ENCODE measurements around the gene RPP40.
"Not testable (repeated sequence)": the region's sequence is repeated elsewhere in the genome, so short reads cannot be mapped to it uniquely, and the experiment has no call there.

RPP40 gene

DNA sequence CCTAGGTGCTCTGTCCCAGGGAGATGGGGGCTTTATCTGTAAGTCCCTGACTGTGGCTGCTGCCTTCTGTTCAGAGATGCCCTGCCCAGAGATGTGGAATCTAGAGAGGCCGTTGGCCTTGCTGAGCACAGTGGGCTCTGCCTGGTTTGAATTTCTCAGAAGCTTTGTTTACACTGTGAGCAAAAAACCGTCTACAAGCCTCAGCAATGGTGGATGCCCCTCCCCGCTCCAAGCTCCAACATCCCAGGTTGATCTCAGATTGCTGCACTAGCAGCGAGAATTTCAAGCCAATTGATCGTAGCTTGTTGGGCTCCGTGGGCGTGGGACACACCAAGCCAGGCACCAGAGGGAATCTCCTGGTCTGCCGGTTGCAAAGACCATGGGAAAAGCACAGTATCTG, 16.3 kb upstream of the RPP40 start:
- in situ Hi-C loops (cut with MboI; ENCODE audit: low sequenced_read_pairs), result no loop called here

DNA sequence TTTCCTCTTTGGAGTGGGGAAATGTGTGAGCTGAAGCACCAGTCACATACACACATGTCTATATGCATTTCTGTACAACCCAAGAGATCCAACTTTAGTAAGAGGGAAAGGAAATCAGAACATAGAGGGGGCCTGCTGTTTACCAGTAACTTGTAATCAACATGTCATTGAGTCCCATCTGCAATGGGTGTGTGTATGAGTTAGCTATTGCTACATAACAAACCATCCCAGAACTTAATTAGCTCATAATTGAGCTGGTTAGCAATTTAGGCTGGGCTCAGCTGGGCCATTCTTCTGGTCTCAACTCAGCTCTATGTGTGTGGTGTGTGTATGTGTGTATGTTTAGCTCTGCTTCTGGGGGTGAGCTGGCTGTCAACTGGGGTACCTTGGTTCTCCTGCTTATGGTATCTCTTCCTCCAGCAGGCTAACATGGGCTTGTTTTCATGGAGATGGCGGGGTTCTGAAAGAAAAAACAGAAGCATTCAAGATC, 10.3 kb upstream of the RPP40 start:
- in situ Hi-C loops (cut with MboI; ENCODE audit: low sequenced_read_pairs), result no loop called here

DNA sequence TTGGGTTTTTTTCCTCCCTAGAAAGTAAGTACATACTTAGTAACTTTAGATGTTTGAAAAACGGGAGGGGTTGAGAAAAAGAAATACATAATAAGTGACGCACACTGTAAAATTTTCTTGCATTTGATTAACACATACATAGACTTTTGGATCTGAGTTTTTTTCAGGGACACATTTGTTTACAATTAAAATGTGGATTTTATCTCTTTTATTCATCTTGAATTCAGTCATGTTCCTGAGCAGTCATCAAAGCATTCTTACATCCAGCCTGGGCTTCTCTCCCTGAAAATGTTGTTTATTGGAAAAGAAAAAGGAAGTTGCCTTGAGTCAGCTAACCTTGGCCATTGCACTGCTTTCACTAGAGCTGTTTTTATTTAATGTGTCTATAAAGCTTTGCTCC, 8.7 kb upstream of the RPP40 start:
- in situ Hi-C loops (cut with MboI; ENCODE audit: low sequenced_read_pairs), result no loop called here

DNA sequence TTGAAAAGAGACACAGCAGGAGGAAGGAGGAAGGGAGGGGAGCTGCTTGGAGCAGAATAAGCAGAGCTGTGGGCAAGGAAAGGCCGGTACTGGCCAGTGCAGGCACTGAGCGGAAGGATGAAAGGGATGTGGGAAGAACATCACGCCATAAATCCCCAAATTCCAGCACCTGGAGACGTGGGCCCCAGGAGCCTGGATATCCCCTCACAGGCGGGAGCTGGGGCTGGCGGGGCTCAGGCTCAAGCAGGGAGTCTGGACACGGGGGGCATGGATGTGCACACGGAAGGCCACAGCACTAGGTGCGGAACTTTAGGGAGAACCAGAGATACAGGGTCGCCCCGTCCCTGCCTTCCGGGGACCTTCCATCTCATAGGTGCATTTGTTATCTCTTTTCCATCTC, 7.5 kb upstream of the RPP40 start:
- in situ Hi-C loops (cut with MboI; ENCODE audit: low sequenced_read_pairs), result no loop called here

DNA sequence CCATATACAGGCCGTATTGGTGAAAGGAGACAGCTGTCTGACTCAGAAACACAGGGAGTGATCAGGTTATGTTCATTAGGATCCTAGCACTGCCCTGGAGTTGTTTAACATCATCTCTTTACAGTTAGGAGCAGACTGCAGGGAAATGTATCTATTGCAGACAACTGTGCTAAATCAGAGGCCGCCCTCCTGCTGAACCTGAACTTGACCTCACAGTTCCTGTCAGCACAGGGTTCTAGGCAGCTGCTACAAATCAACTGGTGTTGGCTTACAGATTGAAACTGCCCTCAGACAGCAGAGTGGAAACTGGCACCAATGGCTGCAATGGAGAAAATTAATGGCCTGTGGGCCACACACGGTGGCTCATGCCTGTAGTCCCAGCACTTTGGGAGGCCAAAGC, 3.7 kb upstream of the RPP40 start:
- in situ Hi-C loops (cut with MboI; ENCODE audit: low sequenced_read_pairs), result no loop called here

DNA sequence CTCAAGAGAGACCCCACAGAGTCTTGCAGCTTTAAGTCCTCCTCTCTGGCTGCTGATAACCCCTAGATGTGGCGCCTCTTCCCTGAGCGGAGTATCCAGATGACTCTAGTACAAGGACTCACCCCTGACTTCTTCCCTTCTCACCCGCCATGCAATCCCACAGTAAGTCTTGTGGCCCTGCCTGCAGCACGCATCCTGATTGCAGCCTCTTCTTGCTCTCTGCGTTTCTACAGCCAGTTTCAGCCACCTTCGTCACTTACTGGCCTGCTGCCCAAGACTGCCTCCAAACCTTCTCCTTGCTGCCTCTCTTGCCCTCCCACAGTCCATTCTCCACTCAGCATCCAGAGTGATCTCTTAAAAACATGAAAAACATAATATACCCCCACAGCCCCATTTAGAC, 2.4 kb upstream of the RPP40 start:
- in situ Hi-C loops (cut with MboI; ENCODE audit: low sequenced_read_pairs), result no loop called here

DNA sequence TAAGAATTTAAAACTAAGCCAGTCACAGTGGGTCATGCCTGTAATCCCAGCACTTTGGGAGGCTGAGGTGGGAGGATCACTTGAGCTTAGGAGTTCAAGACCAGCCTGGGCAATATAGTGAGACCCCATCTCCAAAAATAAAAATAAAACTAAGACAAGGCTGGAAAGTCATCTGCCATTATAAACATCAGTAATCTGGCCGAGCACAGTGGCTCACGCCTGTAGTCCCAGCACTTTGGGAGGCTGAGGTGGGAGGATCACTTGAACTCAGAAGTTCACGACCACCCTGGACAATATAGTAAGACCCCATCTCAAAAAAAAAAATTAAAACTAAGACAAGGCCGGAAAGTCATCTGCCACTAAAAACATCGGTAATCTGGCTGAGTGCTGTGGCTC, 1.2 kb upstream of the RPP40 start:
- in situ Hi-C loops (cut with MboI; ENCODE audit: low sequenced_read_pairs), result not testable (repeated sequence)

DNA sequence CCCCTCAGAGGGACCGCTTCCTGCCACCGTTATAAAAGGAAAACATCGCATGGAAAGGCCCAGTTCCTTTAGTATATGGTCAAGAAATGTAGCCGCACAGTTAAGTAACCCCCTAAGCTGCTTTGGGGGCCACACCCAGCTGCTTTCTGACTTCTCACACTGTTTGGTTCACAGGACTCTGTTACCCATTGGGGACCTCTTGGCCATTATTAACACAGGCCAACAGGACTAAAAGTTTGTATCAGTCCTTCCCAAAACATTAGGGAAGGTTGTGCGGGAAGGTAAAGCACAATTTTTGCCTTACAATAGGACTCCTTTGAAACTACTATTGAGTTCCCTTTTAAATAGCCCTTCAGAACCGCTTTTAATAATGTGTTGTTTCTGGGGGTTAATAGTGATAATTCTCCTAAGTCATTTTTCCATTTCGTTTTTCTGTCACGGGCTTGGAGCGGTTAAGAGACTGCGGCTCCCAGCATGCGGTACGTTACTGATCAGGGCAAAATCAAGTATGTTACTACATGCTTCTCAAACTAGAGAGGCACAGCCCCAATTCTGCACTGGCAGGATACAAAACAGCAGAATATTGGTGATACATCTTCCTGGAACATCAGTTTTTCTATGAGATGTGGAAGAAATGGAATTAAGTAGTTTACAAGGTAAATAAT, 668 bp upstream of the RPP40 start:
- in situ Hi-C loops (cut with MboI; ENCODE audit: low sequenced_read_pairs), result no loop called here

DNA sequence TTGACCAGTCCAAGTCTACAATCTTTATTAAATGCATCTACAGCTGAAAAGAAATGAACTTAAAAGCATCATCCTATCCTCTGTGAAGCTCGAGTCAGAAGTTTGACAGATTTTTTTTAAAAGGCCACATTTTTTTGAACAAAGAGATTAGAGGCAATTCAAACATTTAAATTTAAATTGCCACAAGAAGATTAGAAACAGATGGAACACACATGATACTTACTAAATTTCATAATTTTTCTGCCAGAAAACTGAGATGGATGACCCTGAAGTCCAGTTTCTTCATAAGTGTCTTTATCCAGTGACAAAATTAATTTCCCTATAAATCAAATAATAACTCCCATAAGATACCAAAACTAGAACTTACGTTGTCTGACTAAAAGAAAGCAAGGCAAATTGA, 4.3 kb downstream of the RPP40 start:
- in situ Hi-C loops (cut with MboI; ENCODE audit: low sequenced_read_pairs), result no loop called here

DNA sequence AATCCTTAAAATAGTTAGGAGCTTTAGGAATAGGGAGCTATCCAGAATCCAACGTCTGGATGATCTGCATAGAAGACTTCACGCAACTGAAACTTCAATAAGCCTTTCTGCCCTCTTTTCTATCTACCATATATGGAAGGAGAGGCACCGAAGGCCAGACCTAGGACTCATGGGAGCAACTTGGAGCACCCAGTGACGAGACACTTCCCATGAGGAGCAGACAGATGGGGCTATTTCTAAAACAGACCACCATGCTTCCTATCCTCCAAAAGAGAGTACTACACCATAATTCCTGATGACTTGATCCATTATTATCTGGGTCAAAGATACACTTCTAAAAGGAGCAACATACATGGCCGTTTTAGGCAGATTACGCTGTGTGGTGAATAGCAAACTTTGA, 6.0 kb downstream of the RPP40 start:
- in situ Hi-C loops (cut with MboI; ENCODE audit: low sequenced_read_pairs), result no loop called here

DNA sequence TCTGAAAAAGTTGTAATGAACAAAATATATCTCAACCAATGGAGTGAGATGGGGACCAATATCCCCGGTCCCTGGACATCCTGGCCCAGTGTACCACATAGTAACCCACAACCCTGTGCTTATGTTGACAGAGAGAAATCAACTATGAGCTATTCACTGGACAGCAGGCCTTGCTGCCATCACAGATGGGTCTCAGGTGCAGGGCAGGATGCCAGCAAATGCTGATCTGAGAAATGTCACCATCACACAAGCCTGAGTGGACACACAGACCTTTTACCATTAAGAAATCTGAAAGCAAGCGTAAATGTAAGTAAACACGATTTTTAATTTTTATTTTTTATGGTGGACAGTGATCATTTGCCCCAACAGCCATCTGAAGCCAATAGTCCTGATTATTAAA, 9.1 kb downstream of the RPP40 start:
- in situ Hi-C loops (cut with MboI; ENCODE audit: low sequenced_read_pairs), result no loop called here

DNA sequence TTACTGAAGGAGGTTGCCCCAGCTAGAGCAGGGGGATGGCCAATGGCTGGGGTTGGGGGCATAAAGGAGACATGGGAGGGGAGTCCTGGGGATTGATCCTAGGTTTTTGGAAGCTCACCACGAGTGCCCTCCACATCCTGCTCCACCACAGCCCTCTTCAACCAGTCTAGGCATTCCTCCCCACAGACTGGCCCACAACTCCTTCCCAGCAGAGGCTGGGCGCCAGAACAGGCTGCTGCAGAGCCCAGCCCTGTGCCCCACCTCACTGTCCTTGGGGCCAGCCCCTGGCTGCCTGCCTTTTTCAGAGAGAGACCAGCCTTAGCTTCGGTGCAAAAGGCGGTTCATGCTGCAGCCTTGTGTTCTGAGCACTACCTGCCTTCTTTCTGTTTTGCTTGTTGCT, 16.4 kb downstream of the RPP40 start:
- in situ Hi-C loops (cut with MboI; ENCODE audit: low sequenced_read_pairs), result no loop called here

DNA sequence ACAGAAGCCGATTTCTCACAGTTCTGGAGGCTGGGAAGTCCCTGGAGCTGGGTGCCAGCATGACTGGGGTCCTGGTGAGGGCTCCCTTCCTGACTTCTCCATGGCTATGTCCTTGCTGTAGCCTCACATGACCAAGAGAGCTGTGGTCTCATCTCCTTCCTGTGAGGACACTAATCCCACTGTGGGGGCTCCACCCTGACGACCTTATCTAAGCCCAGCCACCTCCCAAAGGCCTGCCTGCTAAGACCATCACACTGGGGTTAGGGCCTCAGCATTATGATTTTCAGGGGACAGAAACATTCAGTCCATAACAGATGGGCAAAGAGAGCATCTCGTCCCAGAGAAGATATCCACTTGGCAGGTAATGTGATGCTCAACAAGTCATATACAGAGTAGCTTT, 16.8 kb downstream of the RPP40 start:
- in situ Hi-C loops (cut with MboI; ENCODE audit: low sequenced_read_pairs), result no loop called here

DNA sequence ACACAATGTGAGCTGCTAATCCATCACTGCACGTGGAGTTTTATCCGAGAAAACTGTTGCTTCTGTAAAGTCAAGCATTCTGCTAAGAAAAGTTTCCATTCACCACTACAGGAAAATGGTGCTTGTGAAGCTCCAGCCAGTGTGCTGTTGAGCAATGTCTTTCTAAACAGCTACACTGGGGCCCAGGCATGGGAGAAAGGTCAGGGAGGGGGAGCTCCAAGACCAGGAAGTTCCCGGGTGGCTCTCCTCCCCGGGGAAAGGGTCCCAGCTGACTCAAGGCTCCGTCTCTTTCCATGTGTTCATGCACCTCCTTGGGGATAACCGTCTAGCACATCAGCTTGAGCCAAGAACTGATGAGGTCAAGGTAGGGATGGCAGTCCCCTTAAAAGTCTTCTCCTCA, 20.5 kb downstream of the RPP40 start:
- in situ Hi-C loops (cut with MboI; ENCODE audit: low sequenced_read_pairs), result no loop called here

DNA sequence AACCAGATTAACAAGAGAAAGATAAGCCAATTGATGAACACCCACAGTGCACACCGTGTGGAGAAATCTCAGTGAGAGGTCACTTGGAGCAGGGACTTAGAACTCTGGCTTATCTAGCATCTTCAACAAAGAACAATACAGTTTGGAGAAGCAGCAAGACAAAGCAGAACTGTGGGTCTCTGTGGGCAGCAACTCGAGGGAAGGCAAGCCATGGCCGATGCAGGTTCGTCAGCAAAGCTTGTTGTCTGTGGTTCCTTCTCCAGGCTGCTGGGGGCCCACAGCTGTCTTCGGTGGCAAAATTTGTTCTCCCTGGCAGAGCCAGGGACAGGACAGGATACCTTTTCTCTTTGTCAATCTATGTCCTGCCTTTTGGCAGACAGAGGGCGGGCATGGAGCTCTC, 22.1 kb downstream of the RPP40 start:
- in situ Hi-C loops (cut with MboI; ENCODE audit: low sequenced_read_pairs), result no loop called here

DNA sequence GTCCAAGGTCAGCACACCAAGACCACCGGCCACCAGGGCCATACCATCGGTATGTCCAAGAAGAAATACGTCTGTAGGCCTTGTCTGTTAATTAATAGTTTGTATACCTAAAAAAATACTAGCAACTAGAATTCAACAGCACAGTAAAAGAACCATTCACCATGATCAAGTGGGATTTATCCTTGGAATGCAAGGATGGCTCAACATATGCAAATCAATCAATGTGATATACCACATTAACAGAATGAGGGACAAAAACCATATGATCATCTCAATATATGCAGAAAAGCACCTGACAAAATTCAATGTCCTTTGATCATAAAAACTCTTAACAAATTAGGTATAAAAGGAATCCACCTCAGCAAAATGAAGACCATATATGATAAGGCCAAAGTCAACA, 24.4 kb downstream of the RPP40 start:
- in situ Hi-C loops (cut with MboI; ENCODE audit: low sequenced_read_pairs), result no loop called here

DNA sequence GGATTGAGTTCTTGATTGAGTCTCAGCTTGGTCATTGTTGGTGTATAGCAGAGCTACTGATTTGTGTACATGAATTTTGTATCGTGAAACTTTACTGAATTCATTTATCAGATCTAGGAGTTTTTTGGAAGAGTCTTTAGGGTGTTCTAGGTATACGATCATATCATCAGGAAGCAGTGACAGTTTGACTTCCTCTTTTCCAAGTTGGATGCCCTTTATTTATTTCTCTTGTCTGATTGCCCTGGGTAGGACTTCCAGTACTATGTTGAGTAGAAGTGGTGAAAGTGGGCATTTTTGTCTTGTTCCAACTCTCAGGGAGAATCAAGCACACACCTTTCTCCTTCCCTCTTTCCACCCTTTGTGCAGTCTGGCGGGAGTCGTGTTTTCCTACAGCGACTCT, 26.4 kb downstream of the RPP40 start:
- in situ Hi-C loops (cut with MboI; ENCODE audit: low sequenced_read_pairs), result no loop called here

DNA sequence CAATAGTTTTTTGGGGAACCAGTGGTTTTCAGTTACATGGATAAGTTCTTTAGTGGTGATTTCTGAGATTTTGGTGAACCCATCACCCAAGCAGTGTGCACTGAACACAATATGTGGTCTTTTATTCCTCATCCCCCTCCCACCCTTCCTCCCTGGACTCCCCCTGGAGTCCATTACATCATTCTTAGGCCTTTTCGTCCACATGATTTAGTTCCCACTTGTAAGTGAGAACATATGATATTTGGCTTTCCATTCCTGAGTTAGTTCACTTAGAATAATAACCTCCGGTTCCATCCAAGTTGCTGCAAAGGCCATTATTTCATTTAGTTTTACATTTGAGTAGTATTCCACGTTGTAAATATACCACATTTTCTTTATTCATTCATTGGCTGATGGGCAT, 28.3 kb downstream of the RPP40 start:
- in situ Hi-C loops (cut with MboI; ENCODE audit: low sequenced_read_pairs), result no loop called here

DNA sequence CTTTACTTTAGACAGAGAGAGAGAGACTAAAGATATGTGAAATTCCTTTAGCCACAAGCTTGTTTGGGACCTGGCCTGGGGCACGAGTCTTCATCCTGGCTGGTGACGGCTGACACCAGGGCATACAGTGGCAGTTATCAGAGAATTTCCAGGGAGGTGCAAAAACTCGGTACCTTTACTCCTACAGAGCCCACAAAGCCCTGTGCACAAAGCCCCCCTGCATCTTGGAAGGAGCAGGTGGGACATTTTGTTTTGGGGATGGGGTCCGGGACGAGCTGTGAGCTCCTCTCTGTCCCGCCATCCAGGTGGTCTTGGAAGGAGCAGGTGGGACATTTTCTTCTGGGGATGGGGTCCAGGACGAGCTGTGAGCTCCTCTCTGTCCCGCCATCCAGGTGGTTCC, 28.9 kb downstream of the RPP40 start:
- in situ Hi-C loops (cut with MboI; ENCODE audit: low sequenced_read_pairs), result no loop called here

DNA sequence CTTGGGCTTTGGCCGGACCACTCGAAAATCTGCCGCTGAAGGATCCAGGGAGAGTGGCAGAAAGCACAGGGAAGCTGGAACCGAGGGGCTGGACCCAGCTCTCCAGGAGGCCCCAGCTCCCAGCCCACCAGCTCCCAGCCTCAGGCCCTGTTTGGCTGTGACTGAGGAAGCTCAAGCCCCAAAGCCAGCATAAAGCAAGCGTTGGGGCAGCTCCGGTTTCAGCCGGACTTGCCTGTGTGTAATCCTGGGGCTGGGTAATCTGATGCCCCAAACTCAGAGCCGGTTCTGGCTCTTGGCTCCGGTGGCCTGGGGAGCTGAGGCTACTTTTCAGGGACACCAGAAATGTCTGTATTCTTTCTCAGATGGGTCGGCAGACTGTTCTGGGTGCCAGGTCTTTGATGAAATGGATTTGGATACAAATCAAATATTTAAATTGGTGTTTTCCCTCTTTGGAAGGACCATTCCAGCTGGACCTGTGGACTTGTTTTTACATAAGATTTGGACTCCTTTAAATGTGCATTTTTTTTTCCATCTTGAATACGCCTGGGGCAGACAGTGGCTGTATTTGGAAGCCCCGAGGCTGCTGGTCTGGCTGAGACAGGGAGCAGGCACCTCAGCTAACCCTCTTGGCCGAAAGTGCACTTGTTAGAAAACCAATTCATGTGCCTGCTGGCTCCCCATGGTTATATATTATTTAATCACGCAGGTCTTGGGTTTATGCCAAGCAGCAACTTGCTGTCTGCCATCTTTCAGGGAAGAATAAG, 29.7 kb downstream of the RPP40 start:
- in situ Hi-C loops (cut with MboI; ENCODE audit: low sequenced_read_pairs), result no loop called here

DNA sequence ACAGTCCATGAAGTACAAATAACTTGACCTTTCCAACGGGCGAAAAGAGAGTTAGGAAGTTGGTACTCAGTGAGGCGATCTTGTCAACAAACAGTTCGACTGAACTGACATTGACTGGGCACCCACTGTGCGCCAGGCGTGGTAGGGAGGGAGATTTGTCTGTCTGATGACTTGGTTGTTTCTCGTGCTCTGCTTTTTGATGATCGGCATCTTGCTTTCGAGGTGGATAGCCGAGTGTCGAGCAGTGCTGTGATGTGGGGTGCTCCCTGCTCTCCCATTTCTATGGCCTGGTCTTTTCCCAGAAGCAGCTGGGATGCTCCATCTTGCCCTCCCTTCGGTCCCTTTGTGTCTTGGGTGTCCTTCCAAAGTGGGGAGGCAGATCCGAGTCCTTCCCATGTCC, 30.4 kb downstream of the RPP40 start:
- in situ Hi-C loops (cut with MboI; ENCODE audit: low sequenced_read_pairs), result no loop called here

DNA sequence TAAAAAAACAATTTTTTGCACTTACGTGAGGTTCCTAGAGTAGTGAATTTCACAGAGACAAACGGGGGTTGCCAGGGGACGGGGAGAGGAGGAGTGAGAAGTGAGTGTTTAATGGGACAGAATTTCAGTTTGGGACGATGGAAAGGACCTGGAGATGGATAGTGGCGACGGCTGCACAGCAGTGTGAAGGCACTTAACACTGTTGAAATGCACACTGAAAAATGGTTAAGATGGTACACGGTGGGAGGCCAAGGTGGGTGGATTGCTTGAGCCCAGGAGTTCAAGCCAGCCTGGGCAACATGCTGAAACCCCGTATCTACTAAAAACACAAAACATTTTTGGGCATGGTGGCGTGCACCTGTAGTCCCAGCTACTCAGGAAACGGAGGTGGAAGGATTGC, 31.4 kb downstream of the RPP40 start:
- in situ Hi-C loops (cut with MboI; ENCODE audit: low sequenced_read_pairs), result no loop called here

DNA sequence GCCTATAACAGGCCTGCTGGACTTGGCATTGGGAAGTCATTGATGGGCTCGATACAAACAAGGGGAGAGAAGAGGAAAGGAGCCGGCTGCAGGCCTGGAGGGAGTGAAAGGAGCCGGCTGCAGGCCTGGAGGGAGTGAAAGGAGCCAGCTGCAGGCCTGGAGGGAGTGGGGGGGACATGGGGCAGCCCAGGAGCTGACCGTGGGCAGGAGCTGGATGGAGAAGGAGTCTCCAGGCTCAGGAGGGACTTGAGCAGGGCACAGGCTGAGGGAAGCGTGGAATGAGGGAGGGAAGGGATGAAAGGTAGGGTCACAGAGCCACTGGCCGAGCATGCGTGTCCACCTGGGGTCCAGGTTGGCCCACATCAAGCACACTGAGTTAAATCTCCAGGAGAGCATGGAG, 32.0 kb downstream of the RPP40 start:
- in situ Hi-C loops (cut with MboI; ENCODE audit: low sequenced_read_pairs), result no loop called here
